Activated CD4-positive, alpha-beta T cell treated with anti-CD3 and anti-CD28 coated beads, Interleukin-2, amount 10 ng/mL, durations not matched to agents 24 days and 14 days (primary cell): ENCODE results near the gene GPR35. TPM values are rescaled to one million over a fixed set of nuclear protein-coding genes. Genes with fewer than 3 reads are reported as not detected.
"Not testable (repeated sequence)": the region's sequence is repeated elsewhere in the genome, so short reads cannot be mapped to it uniquely, and the experiment has no call there.

Experiments used
- DNase-seq: peaks from one replicate; pipeline ENCODE4 v3.0.0; 2022
- H3K27ac Mint-ChIP-seq: one replicate; pipeline ENCODE4 v1.8.0; 2022; ENCODE audit warnings: mild to moderate bottlenecking, mixed read lengths
- H3K27me3 Mint-ChIP-seq: one replicate; pipeline ENCODE4 v1.8.0; 2022; ENCODE audit warnings: mixed read lengths
- H3K36me3 Mint-ChIP-seq: one replicate; pipeline ENCODE4 v1.8.0; 2022; ENCODE audit warnings: low read depth, mild to moderate bottlenecking, mixed read lengths
- H3K4me1 Mint-ChIP-seq: one replicate; pipeline ENCODE4 v1.8.0; 2021; ENCODE audit warnings: mixed read lengths
- H3K4me3 Mint-ChIP-seq: one replicate; pipeline ENCODE4 v1.8.0; 2022; ENCODE audit warnings: mild to moderate bottlenecking, moderate library complexity, mixed read lengths
- H3K9me3 Mint-ChIP-seq: one replicate; pipeline ENCODE4 v1.8.0; 2021; ENCODE audit warnings: mixed read lengths
- intact Hi-C: fragments of 100-400 bp; cut with micrococcal nuclease; formaldehyde crosslinking; loops from one replicate; pipeline ENCODE4 v1.15.1; 2023
- total RNA-seq: library from RNA; stranded (reverse); gene quantifications from 2 replicates; pipeline ENCODE4 v1.2.3, GENCODE V29; 2022

Gene GPR35
- total RNA-seq, 1 donor from 2014 or later, result 8.7 TPM

GRCh38 chr2:240646900-240647502 lies 21.7 kb downstream of the GPR35 start:
- intact Hi-C loops, result no loop called here
- peaks cover 22% of the 10 kb centered on the region for H3K27me3 Mint-ChIP-seq
- no peaks in the 10 kb centered on the region for H3K36me3 Mint-ChIP-seq
- H3K4me3 Mint-ChIP-seq, result no peak overlapping the region
- peaks cover 8% of the 10 kb centered on the region for H3K4me1 Mint-ChIP-seq
- DNase-seq, result no peak
- H3K27ac Mint-ChIP-seq, result no peak overlapping the region
- no peaks in the 10 kb centered on the region for H3K9me3 Mint-ChIP-seq

GRCh38 chr2:240647503-240648154 lies 22.3 kb downstream of the GPR35 start:
- intact Hi-C loops, result no loop called here
- H3K36me3 Mint-ChIP-seq, result no peaks in the 10 kb centered on the region
- H3K27me3 Mint-ChIP-seq, result peaks cover 24% of the 10 kb centered on the region
- no peak overlapping the region for H3K4me3 Mint-ChIP-seq
- H3K4me1 Mint-ChIP-seq, result peaks cover 8% of the 10 kb centered on the region
- H3K27ac Mint-ChIP-seq, result no peak overlapping the region
- DNase-seq, result no peak
- no peaks in the 10 kb centered on the region for H3K9me3 Mint-ChIP-seq

- Mint-ChIP-seq H3K9me3 (no peaks in the 10 kb centered on the region), H3K4me3 (no peak overlapping the region), H3K4me1 (peaks cover 8% of the 10 kb centered on the region), H3K27ac (no peak overlapping the region), H3K36me3 (no peaks in the 10 kb centered on the region), H3K27me3 (peaks cover 26% of the 10 kb centered on the region)
- no peak for DNase-seq
- intact Hi-C loops, result no loop called here
These were observed 22.9 kb downstream of the GPR35 start for GRCh38 chr2:240648155-240648649.

- no peak overlapping the region for H3K27ac Mint-ChIP-seq
- peaks cover 30% of the 10 kb centered on the region for H3K27me3 Mint-ChIP-seq
- H3K4me3 Mint-ChIP-seq, result no peak overlapping the region
- intact Hi-C loops, result no loop called here
- no peaks in the 10 kb centered on the region for H3K36me3 Mint-ChIP-seq
- H3K9me3 Mint-ChIP-seq, result no peaks in the 10 kb centered on the region
- peaks cover 8% of the 10 kb centered on the region for H3K4me1 Mint-ChIP-seq
- no peak for DNase-seq
These were observed 23.5 kb downstream of the GPR35 start for GRCh38 chr2:240648650-240649275.

GRCh38 chr2:240649331-240649730 lies 24.1 kb downstream of the GPR35 start:
- Mint-ChIP-seq H3K9me3 (no peaks in the 10 kb centered on the region), H3K4me1 (peaks cover 8% of the 10 kb centered on the region), H3K27ac (no peak overlapping the region), H3K4me3 (no peak overlapping the region), H3K27me3 (peaks cover 32% of the 10 kb centered on the region), H3K36me3 (no peaks in the 10 kb centered on the region)
- intact Hi-C loops, result no loop called here
- no peak for DNase-seq

GRCh38 chr2:240650254-240650965 lies 25.1 kb downstream of the GPR35 start:
- no peaks in the 10 kb centered on the region for H3K9me3 Mint-ChIP-seq
- no peaks in the 10 kb centered on the region for H3K36me3 Mint-ChIP-seq

GRCh38 chr2:240651185-240651584 lies 25.9 kb downstream of the GPR35 start:
- Mint-ChIP-seq H3K4me1 (peaks cover 12% of the 10 kb centered on the region), H3K9me3 (no peaks in the 10 kb centered on the region), H3K27ac (no peak overlapping the region), H3K27me3 (peaks cover 45% of the 10 kb centered on the region), H3K4me3 (no peak overlapping the region), H3K36me3 (no peaks in the 10 kb centered on the region)
- no peak for DNase-seq
- intact Hi-C loops, result no loop called here

More at GRCh38 chr2:240650254-240650965, 25.1 kb downstream of the GPR35 start:
- Mint-ChIP-seq H3K27ac (no peak overlapping the region), H3K27me3 (peaks cover 43% of the 10 kb centered on the region), H3K4me3 (no peak overlapping the region), H3K4me1 (peaks cover 14% of the 10 kb centered on the region)
- no peak for DNase-seq
- intact Hi-C loops, result no loop called here

- intact Hi-C loops, result no loop called here
- peaks cover 11% of the 10 kb centered on the region for H3K4me1 Mint-ChIP-seq
- H3K36me3 Mint-ChIP-seq, result no peaks in the 10 kb centered on the region
- peaks cover 60% of the 10 kb centered on the region for H3K27me3 Mint-ChIP-seq
- peak; percentile 65 for DNase-seq
- H3K4me3 Mint-ChIP-seq, result no peak overlapping the region
- no peak overlapping the region for H3K27ac Mint-ChIP-seq
- no peaks in the 10 kb centered on the region for H3K9me3 Mint-ChIP-seq
These were observed 30.9 kb downstream of the GPR35 start for GRCh38 chr2:240655931-240656886.

- H3K4me1 Mint-ChIP-seq, intact Hi-C loops, H3K27ac Mint-ChIP-seq, DNase-seq, H3K9me3 Mint-ChIP-seq, H3K4me3 Mint-ChIP-seq, H3K36me3 Mint-ChIP-seq: not testable (repeated sequence)
- peaks cover 61% of the 10 kb centered on the region for H3K27me3 Mint-ChIP-seq
These were observed 34.6 kb downstream of the GPR35 start for GRCh38 chr2:240659883-240660282.

GRCh38 chr2:240662681-240663080 lies 37.4 kb downstream of the GPR35 start:
- Mint-ChIP-seq H3K36me3 (peaks cover 3% of the 10 kb centered on the region), H3K27me3 (peaks cover 65% of the 10 kb centered on the region), H3K4me1 (no peaks in the 10 kb centered on the region), H3K9me3 (peaks cover 8% of the 10 kb centered on the region), H3K27ac (no peak overlapping the region), H3K4me3 (no peak overlapping the region)
- intact Hi-C loops, result no loop called here
- no peak for DNase-seq

GRCh38 chr2:240663546-240664190 lies 38.4 kb downstream of the GPR35 start:
- Mint-ChIP-seq H3K27ac (no peak overlapping the region), H3K4me1 (no peaks in the 10 kb centered on the region), H3K9me3 (peaks cover 8% of the 10 kb centered on the region), H3K27me3 (peaks cover 65% of the 10 kb centered on the region), H3K36me3 (peaks cover 3% of the 10 kb centered on the region), H3K4me3 (no peak overlapping the region)
- intact Hi-C loops, result no loop called here
- DNase-seq, result no peak

GRCh38 chr2:240664622-240665021 lies 39.3 kb downstream of the GPR35 start:
- intact Hi-C loops, result no loop called here
- Mint-ChIP-seq H3K9me3 (peaks cover 8% of the 10 kb centered on the region), H3K27me3 (peaks cover 58% of the 10 kb centered on the region), H3K4me3 (no peak overlapping the region), H3K36me3 (peaks cover 3% of the 10 kb centered on the region), H3K27ac (no peak overlapping the region), H3K4me1 (no peaks in the 10 kb centered on the region)
- no peak for DNase-seq

- intact Hi-C loops, result no loop called here
- no peak for DNase-seq
- Mint-ChIP-seq H3K9me3 (no peaks in the 10 kb centered on the region), H3K27ac (no peak overlapping the region), H3K4me1 (no peaks in the 10 kb centered on the region), H3K27me3 (peaks cover 55% of the 10 kb centered on the region), H3K4me3 (no peak overlapping the region), H3K36me3 (no peaks in the 10 kb centered on the region)
These were observed 45.1 kb downstream of the GPR35 start for GRCh38 chr2:240670402-240670801.
